Subcutaneous abdominal adipose tissue (tissue), 5 donors: ENCODE measurements around the gene AGGF1.

Experiments used
- H3K27ac ChIP-seq: one replicate; pipeline ENCODE4 v1.7.0; 2013; ENCODE audit warnings: low read depth, mild to moderate bottlenecking, inconsistent platforms, low read length, moderate library complexity
- H3K27me3 ChIP-seq, 5 donors: one replicate each; pipeline ENCODE4 v1.7.0; 2013; ENCODE audit warnings: low read length in 5 of 5, inconsistent platforms in 1 of 5; ENCODE audit not compliant: control insufficient read depth in 5 of 5, insufficient read depth in 4 of 5
- H3K36me3 ChIP-seq, 5 donors: one replicate each; pipeline ENCODE4 v1.7.0; 2013; ENCODE audit warnings: low read length in 5 of 5; ENCODE audit not compliant: control insufficient read depth in 5 of 5, insufficient read depth in 5 of 5
- H3K4me1 ChIP-seq, 5 donors: one replicate each; pipeline ENCODE4 v1.7.0; 2013; ENCODE audit warnings: low read length in 5 of 5, mild to moderate bottlenecking in 3 of 5, moderate library complexity in 1 of 5; ENCODE audit not compliant: control insufficient read depth in 5 of 5, insufficient read depth in 5 of 5
- H3K4me3 ChIP-seq, 5 donors: one replicate each; pipeline ENCODE4 v1.7.0; 2013; ENCODE audit warnings: low read length in 5 of 5, low read depth in 1 of 5
- H3K9ac ChIP-seq, 5 donors: one replicate each; pipeline ENCODE4 v1.7.0; 2013; ENCODE audit warnings: low read length in 5 of 5, mild to moderate bottlenecking in 4 of 5, moderate library complexity in 3 of 5
- H3K9me3 ChIP-seq, 5 donors: one replicate each; pipeline ENCODE4 v1.7.0; 2013; ENCODE audit warnings: low read length in 5 of 5; ENCODE audit not compliant: control insufficient read depth in 5 of 5
- donor health status: healthy.
- donor health status: healthy.
- donor health status: healthy.
- donor health status: healthy.
- donor health status: healthy.

Gene AGGF1

DNA sequence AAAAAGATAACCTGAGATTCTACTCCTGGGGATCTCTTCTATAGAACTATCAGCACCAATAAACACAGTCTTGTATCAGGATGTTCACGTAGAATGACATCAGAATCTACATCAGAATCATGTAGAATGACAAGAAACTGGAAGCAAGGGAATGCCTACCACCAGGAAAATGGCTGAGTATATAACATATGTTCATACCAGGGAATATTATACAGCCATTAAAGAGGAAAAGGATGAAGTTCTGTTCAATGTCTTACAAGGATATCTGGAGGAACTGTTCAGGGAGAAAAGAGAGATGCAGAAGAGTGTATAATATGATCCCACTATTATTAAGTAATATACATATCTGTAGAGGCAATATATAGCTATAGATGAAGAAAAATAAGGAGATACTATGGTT, 52.1 kb downstream of the AGGF1 start:
- Histone ChIP-seq H3K27me3 (no peaks in the 10 kb centered on the region), H3K27ac (no peak overlapping the region), H3K4me1 (peaks cover under 1 to 21% (median 15%) of the 10 kb centered on the region in 5 donors), H3K9me3 (no peaks in the 10 kb centered on the region), H3K36me3 (peaks cover 0 to 8% (median 3%) of the 10 kb centered on the region in 5 donors), H3K4me3 (no peak overlapping the region), H3K9ac (no peak overlapping the region)

DNA sequence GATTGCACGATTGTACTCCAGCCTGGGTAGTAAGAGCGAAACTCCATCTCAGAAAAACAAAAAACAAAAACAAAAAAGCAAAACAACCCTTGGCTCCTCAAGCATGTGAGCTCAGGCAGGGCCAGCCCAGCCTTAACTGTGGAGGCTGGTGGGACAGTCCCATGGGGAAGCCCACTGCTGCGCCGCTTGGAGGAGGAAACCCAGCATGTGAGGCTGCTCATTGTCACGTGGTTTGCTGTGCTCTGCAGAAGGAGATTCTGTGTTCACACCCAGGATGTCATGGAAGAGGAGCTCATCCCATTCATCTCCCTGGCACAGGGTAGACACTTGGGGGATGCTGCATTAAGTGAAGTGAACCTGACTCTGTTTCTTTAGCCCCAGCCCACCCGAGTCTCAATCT, 52.9 kb downstream of the AGGF1 start:
- H3K4me3 ChIP-seq: no peak overlapping the region
- H3K27me3 ChIP-seq: no peaks in the 10 kb centered on the region
- H3K9me3 ChIP-seq: no peaks in the 10 kb centered on the region
- H3K36me3 ChIP-seq: peaks cover 0 to 8% (median 3%) of the 10 kb centered on the region in 5 donors
- no peak overlapping the region for H3K27ac ChIP-seq
- H3K4me1 ChIP-seq: peaks cover 3 to 24% (median 18%) of the 10 kb centered on the region in 5 donors
- H3K9ac ChIP-seq: no peak overlapping the region

DNA sequence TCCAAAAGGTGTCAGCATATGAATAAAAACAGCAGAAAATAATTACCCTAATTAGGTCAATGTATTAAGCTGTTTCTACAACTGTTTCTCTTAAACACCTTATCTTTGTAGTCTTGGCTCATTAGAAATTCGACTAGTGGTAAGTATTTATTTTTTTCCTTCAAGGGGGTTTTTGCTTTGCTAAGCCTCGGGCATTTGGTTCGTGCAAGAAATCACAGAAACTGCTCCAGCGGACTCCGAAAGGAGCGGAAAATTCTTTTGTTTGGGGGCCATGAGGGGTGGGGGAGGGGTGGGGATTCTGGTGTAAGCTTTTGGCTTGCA, 56.1 kb downstream of the AGGF1 start:
- no peaks in the 10 kb centered on the region for H3K27me3 ChIP-seq
- peaks cover 3 to 27% (median 25%) of the 10 kb centered on the region in 5 donors for H3K4me1 ChIP-seq
- no peaks in the 10 kb centered on the region for H3K9me3 ChIP-seq
- H3K4me3 ChIP-seq: peak overlapping the region; percentile 88 to 96 (median 92)
- H3K36me3 ChIP-seq: peaks cover 0 to 4% (median 3%) of the 10 kb centered on the region in 5 donors
- H3K9ac ChIP-seq: peak overlapping the region; percentile 81 to 92 (median 87)
- H3K27ac ChIP-seq: peak overlapping the region; percentile 92

DNA sequence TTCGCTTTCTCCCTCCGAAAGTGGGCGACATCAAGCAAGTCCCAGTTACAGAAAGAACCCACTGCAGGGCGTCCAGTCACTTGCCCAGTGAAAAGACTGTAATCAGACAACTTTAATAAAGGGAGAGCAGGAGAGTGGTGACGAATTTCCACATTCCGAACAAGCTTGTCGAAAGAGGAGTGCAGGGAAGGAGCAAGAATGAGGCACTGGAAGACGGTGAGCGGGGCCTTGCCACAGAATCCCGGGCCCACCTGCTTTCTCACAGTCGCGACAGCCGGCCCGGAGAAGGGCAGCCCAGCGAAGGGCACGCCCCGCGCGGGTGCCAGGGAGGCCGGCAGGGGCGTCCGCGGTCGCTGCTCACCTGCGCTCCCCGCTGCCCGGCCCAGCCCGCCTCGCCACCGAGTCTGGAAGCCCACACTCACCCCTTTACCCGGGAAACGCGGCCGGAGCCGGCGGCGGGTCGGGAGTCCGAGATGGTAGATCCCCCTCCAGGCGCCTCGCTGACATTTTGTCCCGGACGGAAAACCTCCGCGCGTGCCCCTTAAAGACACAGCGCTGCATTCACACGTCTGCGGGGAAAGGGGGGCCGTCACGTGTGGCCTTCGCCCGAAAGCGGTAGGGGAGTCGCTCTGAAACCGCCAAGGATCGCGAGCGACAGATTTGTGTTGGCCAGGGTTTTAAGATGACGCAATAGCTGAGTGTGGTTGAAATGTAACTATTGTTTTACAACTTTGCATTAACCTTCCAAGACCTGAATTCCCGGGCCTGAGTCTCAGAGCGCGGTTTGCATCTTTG, 56.7 kb downstream of the AGGF1 start, which contains the start of gene ZBED3:
ZBED3 (minus strand) TSS at position 597 of the 795 bp plus-strand sequence. CDS start 9,407 bp downstream, outside the sequence.
- H3K4me3 ChIP-seq: peak within 1 kb of the TSS; percentile 88 to 96 (median 92)
- no peaks in the 10 kb centered on the region for H3K27me3 ChIP-seq
- peaks cover 3 to 27% (median 25%) of the 10 kb centered on the region in 5 donors for H3K4me1 ChIP-seq
- H3K9me3 ChIP-seq: no peaks in the 10 kb centered on the region
- H3K36me3 ChIP-seq: peaks cover 0 to 4% (median 3%) of the 10 kb centered on the region in 5 donors
- peak within 1 kb of the TSS; percentile 92 for H3K27ac ChIP-seq
- peak within 1 kb of the TSS; percentile 81 to 92 (median 87) for H3K9ac ChIP-seq

DNA sequence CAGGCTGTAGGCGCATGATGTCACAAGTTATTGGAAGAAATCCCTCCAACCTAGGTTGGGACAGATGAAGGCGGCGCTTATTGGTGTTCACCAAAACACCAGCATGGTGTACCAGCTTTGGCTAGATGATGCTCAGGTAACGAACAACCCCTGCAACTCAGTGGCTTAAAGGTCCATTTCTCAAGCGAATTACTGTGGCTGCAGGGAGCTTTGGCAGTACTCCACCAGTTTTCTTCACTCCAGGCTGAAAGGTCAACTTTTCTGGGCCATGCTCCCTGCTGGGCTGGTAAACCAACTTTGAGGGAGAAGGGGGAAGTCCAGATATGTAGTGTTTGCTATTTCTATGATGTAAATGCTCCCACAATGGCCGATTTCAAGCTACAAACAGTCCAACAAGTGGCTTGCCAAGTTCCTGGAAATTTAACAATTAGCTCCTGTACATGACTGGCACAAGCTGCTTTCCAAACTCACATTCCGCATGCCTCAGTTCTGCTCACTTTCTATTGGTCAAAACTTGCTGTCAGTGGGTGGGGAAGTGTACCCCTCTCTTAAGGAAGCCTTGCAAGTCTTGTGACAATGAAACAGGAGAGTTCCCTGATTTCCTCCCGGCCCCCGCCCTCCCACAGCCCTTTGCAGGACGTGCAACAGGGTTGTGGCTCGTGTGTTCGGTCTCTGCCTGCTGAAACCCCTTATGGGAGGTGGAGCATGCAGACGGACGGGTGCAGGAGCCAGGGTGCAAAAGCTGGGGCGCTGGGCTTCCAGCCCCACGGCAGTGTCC, 57.5 kb downstream of the AGGF1 start:
- no peaks in the 10 kb centered on the region for H3K9me3 ChIP-seq
- peak overlapping the region; percentile 61 to 92 (median 87) for H3K9ac ChIP-seq
- H3K4me1 ChIP-seq: peaks cover 3 to 27% (median 25%) of the 10 kb centered on the region in 5 donors
- no peaks in the 10 kb centered on the region for H3K27me3 ChIP-seq
- peak overlapping the region; percentile 92 for H3K27ac ChIP-seq
- H3K4me3 ChIP-seq: peak overlapping the region; percentile 88 to 93 (median 91)
- peaks cover 0 to 5% (median 3%) of the 10 kb centered on the region in 5 donors for H3K36me3 ChIP-seq

DNA sequence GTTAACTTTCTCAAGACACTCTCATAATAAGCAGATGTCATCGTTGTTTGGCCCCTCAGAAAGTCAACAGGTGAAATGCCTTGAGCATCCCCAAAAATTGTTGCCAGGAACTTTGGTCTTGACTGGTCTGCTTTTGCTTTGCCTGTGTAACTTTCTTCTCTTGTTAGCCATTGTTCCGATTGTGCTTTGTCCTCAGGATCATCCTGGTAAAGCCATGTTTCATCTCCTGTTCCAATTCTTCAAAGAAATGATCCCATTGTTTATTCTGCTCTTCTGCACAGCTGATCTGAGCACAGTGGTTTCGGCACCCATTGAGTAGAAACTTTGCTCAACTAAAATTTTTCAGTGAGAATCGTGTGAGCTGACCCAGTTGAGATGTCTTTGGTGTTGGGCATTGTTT, 65.0 kb downstream of the AGGF1 start:
- Histone ChIP-seq H3K4me1 (peaks cover 0 to 2% (median 2%) of the 10 kb centered on the region in 5 donors), H3K36me3 (peaks cover 0 to 8% (median 0%) of the 10 kb centered on the region in 5 donors), H3K27ac (no peak overlapping the region), H3K9me3 (no peaks in the 10 kb centered on the region), H3K27me3 (no peaks in the 10 kb centered on the region), H3K9ac (no peak overlapping the region), H3K4me3 (no peak overlapping the region)

DNA sequence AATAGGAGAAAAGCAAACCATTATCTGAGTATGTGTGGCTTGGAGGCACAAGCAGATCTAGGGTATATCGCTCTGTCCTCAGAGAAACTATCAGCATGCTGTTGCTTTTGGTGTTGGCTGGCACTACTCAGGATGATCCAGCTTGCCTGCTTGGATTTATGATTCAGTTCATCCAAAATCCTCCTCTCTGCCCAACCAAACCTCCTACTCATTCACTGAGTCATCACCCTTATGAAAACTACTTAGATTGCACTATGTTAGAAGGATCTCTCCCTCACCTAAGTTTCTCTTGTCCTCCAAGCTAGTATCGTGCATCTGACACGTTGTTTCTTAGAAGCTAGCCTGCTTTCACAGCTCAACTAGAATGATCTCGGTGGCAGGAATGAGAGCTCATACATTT, 71.1 kb downstream of the AGGF1 start:
- H3K9me3 ChIP-seq: no peaks in the 10 kb centered on the region
- peaks cover 0 to 23% (median 7%) of the 10 kb centered on the region in 5 donors for H3K4me1 ChIP-seq
- H3K27ac ChIP-seq: no peak overlapping the region
- no peak overlapping the region for H3K9ac ChIP-seq
- H3K27me3 ChIP-seq: no peaks in the 10 kb centered on the region
- H3K36me3 ChIP-seq: peaks cover 0 to 8% (median 0%) of the 10 kb centered on the region in 5 donors
- no peak overlapping the region for H3K4me3 ChIP-seq

DNA sequence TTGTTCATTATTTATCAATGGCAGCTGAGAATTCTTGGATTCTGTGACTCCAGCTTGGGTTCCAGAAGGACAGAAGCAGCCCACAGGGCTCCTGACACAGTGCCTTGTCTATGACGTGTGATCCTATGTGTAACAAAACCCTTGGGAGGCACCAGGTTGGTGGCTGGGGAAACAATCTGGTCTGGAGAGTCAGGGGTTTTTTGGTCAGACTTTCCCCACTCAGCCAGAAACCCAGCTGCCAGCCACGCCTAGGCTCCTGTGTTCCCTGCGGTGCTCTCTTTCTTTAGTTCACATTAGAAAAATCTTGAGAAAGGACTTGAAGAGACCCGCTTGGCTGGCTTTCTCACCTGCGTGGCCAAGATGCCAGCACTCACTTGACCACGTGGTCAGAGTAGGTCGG, 72.3 kb downstream of the AGGF1 start:
- H3K27me3 ChIP-seq: no peaks in the 10 kb centered on the region
- H3K4me3 ChIP-seq: no peak overlapping the region
- no peak overlapping the region for H3K27ac ChIP-seq
- peaks cover 0 to 23% (median 7%) of the 10 kb centered on the region in 5 donors for H3K4me1 ChIP-seq
- no peak overlapping the region for H3K9ac ChIP-seq
- H3K9me3 ChIP-seq: no peaks in the 10 kb centered on the region
- H3K36me3 ChIP-seq: peaks cover 0 to 8% (median 0%) of the 10 kb centered on the region in 5 donors

DNA sequence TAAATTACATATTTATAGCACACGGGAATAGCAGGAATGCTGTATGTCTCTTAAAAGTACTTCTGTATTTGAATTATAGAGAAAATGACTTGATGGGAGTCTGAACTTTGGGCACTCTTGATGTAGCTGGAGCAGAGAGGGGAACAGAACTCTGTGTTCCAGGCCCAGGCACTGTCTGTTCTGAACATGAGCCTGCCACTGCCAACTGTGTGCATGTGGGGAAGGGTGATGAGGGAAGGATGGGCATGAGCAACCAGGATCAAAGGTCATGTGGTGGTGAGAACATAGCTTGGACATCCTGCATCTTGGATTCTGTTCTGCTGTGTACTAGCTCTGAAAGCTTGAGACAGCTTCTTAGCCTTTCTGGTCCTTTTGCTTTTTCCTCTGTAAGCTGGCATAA, 73.3 kb downstream of the AGGF1 start:
- Histone ChIP-seq H3K27ac (no peak overlapping the region), H3K4me1 (peaks cover 0 to 23% (median 7%) of the 10 kb centered on the region in 5 donors), H3K9ac (no peak overlapping the region), H3K36me3 (peaks cover 0 to 8% (median 0%) of the 10 kb centered on the region in 5 donors), H3K4me3 (no peak overlapping the region), H3K27me3 (no peaks in the 10 kb centered on the region), H3K9me3 (no peaks in the 10 kb centered on the region)

DNA sequence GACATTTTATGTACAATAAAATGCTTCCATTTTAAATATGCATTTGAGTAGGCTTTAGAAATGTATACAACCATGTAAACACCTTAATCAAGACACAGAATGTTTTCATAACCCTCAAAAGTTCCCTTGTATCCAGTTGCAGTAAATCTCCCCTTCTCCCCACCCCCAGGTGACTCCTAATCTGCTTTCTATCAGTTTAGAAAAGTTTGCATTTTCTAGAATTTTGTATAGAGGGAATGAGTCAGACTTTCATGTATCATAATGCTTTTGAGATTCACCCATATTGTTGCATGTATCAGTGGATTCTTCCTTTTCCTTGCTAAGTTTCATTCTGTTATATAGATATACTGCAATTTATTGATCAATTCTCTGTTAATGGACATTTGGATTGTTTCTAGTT, 74.6 kb downstream of the AGGF1 start:
- Histone ChIP-seq H3K36me3 (peaks cover 0 to 4% (median 0%) of the 10 kb centered on the region in 5 donors), H3K4me3 (no peak overlapping the region), H3K27me3 (no peaks in the 10 kb centered on the region), H3K4me1 (peaks cover 0 to 28% (median 7%) of the 10 kb centered on the region in 5 donors), H3K9ac (no peak overlapping the region), H3K27ac (no peak overlapping the region), H3K9me3 (no peaks in the 10 kb centered on the region)
